ENCODE measurements around the gene SGSH. TPM values are rescaled to one million over a fixed set of nuclear protein-coding genes. Genes with fewer than 3 reads are reported as not detected.

Gene SGSH
- total RNA-seq, 6 experiments from 2014 or later, result 41.2 to 52.6 (median 47.5) TPM

GRCh38 chr17:80214012-80214877 is 5.9 kb downstream of the SGSH start:
- Mint-ChIP-seq H3K27ac (no peak overlapping the region), H3K36me3 (ENCODE audit: low read depth) (peaks cover 28% of the 10 kb centered on the region), H3K4me1 (ENCODE audit: low read depth) (peaks cover 9% of the 10 kb centered on the region), H3K9me3 (no peaks in the 10 kb centered on the region), H3K27me3 (ENCODE audit: insufficient read depth) (no peaks in the 10 kb centered on the region), H3K4me3 (no peak overlapping the region)
- DNase-seq, result no peak
- TF ChIP-seq, protein P1, sequence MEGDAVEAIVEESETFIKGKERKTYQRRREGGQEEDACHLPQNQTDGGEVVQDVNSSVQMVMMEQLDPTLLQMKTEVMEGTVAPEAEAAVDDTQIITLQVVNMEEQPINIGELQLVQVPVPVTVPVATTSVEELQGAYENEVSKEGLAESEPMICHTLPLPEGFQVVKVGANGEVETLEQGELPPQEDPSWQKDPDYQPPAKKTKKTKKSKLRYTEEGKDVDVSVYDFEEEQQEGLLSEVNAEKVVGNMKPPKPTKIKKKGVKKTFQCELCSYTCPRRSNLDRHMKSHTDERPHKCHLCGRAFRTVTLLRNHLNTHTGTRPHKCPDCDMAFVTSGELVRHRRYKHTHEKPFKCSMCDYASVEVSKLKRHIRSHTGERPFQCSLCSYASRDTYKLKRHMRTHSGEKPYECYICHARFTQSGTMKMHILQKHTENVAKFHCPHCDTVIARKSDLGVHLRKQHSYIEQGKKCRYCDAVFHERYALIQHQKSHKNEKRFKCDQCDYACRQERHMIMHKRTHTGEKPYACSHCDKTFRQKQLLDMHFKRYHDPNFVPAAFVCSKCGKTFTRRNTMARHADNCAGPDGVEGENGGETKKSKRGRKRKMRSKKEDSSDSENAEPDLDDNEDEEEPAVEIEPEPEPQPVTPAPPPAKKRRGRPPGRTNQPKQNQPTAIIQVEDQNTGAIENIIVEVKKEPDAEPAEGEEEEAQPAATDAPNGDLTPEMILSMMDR (IDR thresholded peaks at IDR 0.05), result no peak

- H3K9me3 Mint-ChIP-seq, result no peaks in the 10 kb centered on the region
- no peak overlapping the region for H3K27ac Mint-ChIP-seq
- TF ChIP-seq, protein P1 (IDR thresholded peaks at IDR 0.05), result no peak
- no peaks in the 10 kb centered on the region; the same call in 1 of the 2 replicates for H3K27me3 Mint-ChIP-seq (ENCODE audit: insufficient read depth)
- H3K4me3 Mint-ChIP-seq, result no peak overlapping the region
- H3K4me1 Mint-ChIP-seq (ENCODE audit: low read depth), result peaks cover 3% of the 10 kb centered on the region; the same call in 1 of the 2 replicates
- peaks cover 28% of the 10 kb centered on the region for H3K36me3 Mint-ChIP-seq (ENCODE audit: low read depth)
- DNase-seq, result no peak
Measured at GRCh38 chr17:80213643-80213975, 6.5 kb downstream of the SGSH start.

DNA sequence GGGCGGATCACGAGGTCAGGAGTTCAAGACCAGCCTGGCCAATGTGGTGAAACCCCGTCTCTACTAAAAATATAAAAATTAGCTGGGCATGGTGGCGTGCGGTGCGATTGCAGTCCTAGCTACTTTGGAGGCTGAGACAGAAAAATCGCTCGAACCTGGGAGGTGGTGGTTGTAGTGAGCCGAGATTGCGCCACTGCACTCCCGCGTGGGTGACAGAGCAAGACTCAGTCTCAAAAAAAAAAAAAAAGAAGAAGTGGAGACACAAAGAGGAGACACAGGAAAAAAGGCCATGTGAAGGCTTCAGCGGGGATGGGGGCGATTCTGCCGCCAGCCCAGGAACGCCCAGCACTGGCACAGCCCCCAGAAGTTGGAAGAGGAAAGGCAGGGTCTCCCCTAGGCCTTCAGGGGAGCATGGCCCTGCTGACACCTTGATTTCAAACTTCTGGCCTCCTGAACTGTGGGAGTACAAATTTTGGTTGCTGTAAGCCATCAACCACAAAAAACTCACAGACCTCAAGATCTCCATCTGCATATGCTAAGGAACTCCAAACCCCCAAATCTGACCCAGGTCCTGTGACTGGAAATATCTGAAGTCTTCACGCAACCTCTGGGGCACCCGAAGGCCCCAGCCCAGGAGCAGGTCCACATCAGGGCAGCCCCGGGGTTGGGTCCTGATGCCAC is 7.0 kb downstream of the SGSH start:
- TF ChIP-seq, protein P1 (IDR thresholded peaks at IDR 0.05), result no peak
- Mint-ChIP-seq H3K27me3 (ENCODE audit: insufficient read depth) (no peaks in the 10 kb centered on the region; the same call in 1 of the 2 replicates), H3K9me3 (no peaks in the 10 kb centered on the region), H3K4me1 (ENCODE audit: low read depth) (no peaks in the 10 kb centered on the region), H3K4me3 (no peak overlapping the region), H3K36me3 (ENCODE audit: low read depth) (peaks cover 28% of the 10 kb centered on the region), H3K27ac (no peak overlapping the region)
- no peak for DNase-seq

- H3K9me3 Mint-ChIP-seq, result no peaks in the 10 kb centered on the region
- no peak overlapping the region for H3K4me3 Mint-ChIP-seq
- no peak overlapping the region for H3K27ac Mint-ChIP-seq
- DNase-seq, result no peak
- H3K27me3 Mint-ChIP-seq (ENCODE audit: insufficient read depth), result no peaks in the 10 kb centered on the region; the same call in 1 of the 2 replicates
- TF ChIP-seq, protein P1 (IDR thresholded peaks at IDR 0.05), result no peak
- peaks cover 26% of the 10 kb centered on the region for H3K36me3 Mint-ChIP-seq (ENCODE audit: low read depth)
- no peaks in the 10 kb centered on the region for H3K4me1 Mint-ChIP-seq (ENCODE audit: low read depth)
Measured at GRCh38 chr17:80212511-80212910, 7.6 kb downstream of the SGSH start.

DNA sequence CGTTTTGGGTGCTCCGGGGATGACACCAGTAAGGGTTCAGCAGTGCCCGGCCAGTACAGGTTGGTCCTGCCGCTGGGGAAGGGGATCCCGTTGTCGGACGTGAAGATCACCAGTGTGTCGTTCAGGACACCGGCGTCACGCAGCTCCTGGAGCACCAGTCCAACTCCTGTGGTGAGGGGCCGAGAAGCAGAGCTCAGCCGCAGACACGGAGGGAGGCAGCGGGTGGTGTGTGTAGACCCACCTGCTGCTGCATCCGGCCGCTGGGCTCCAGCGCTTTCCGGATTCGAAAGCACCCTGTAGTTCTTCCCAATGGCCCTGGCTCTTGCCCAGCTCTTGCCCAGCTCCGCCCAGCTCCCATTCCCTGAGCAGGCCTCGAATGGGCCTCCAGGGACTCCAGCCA is 8.0 kb downstream of the SGSH start:
- no peaks in the 10 kb centered on the region for H3K4me1 Mint-ChIP-seq (ENCODE audit: low read depth)
- TF ChIP-seq, protein P1 (IDR thresholded peaks at IDR 0.05), result no peak
- no peaks in the 10 kb centered on the region for H3K9me3 Mint-ChIP-seq
- no peak overlapping the region for H3K27ac Mint-ChIP-seq
- no peak overlapping the region for H3K4me3 Mint-ChIP-seq
- DNase-seq, result no peak
- no peaks in the 10 kb centered on the region; the same call in 1 of the 2 replicates for H3K27me3 Mint-ChIP-seq (ENCODE audit: insufficient read depth)
- H3K36me3 Mint-ChIP-seq (ENCODE audit: low read depth), result peaks cover 22% of the 10 kb centered on the region
